ENCODE data around the gene OR1F1.

The OR1F1 gene

DNA sequence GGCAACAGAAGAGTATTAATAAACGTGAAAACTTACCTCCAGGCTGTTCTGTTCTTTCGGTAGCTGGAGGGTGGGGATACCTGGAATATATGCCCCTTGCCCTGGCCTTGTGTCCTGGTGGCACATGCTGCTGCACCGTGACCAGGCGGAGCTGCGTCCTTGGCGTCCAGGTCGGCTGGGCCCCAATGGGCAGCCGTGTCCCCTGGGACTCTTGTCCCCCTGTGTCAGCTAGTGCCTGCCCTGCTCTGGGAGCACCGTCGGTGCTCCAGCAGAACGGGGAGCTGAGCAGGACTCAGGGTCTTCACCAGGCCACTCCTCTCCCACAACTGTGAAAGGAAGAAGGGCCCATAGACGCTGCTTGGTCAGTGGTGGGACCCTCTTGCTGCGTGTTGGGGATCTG is 45.2 kb upstream of the OR1F1 start:
- DNase-seq (ENCODE audit: low read depth): no peak
- TF ChIP-seq, protein P1, sequence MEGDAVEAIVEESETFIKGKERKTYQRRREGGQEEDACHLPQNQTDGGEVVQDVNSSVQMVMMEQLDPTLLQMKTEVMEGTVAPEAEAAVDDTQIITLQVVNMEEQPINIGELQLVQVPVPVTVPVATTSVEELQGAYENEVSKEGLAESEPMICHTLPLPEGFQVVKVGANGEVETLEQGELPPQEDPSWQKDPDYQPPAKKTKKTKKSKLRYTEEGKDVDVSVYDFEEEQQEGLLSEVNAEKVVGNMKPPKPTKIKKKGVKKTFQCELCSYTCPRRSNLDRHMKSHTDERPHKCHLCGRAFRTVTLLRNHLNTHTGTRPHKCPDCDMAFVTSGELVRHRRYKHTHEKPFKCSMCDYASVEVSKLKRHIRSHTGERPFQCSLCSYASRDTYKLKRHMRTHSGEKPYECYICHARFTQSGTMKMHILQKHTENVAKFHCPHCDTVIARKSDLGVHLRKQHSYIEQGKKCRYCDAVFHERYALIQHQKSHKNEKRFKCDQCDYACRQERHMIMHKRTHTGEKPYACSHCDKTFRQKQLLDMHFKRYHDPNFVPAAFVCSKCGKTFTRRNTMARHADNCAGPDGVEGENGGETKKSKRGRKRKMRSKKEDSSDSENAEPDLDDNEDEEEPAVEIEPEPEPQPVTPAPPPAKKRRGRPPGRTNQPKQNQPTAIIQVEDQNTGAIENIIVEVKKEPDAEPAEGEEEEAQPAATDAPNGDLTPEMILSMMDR (IDR thresholded peaks at IDR 0.05; ENCODE audit: low read depth, low read length, missing control alignments): no peak
- no peak overlapping the region for H3K4me3 ChIP-seq (ENCODE audit: low read depth, low read length)

DNA sequence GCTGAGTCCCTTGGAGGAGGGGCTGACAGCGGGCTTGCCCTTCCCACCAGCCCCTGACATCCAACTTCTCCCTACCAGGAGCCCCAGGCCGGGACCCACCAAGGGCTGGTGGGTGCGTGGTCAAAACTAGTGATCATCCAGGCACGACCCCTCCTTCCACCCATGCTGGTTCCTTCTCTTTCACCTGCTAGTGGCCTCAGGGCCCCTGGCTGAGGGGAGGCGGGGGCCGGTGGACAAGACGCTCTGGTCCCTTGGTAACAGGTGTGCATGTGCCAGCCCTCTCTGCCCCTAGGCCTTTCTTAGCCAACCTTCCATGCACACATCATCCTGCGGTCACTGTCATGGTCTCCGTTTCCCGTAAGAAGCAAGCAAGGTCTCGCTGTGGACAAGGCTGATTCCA is 44.8 kb upstream of the OR1F1 start:
- no peak for DNase-seq (ENCODE audit: low read depth)
- TF ChIP-seq, protein P1 (IDR thresholded peaks at IDR 0.05; ENCODE audit: low read depth, low read length, missing control alignments): no peak
- no peak overlapping the region for H3K4me3 ChIP-seq (ENCODE audit: low read depth, low read length)

DNA sequence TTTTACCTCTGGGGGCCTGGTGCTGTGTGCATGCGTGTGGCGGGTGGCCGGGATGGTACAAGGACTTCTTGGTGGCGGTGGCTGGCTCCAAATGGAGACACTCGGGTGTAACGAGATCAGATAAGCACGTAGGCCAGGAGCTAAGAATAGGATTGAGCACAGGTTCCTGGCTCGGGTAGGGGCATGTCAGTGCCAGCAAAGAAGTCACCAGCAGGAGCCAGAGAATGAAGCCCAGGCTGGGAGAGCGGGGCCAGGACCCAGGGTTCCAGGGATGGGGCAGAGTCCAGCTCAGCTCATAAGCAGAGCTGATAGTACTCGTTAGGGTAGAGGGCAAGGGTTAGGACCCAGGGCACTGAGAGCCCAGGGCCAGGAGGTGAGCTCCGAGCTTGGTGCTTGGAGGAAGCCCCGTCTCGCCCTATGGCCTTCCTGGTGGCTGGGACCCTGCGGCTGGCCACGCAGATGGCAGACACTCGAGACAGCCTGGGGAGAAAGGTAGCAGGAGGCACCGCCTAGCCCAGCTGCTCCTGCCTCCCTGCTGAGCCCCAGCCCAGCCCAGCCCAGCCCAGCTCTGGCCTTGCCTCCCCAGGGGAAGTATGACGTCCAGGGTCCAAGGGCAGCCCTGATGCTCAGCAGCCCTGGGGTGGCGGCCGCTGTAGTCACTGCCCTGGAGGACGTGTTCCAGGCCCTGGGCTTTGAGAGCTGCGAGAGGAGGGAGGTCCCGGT is 44.2 kb upstream of the OR1F1 start:
- no peak for DNase-seq (ENCODE audit: low read depth)
- TF ChIP-seq, protein P1 (IDR thresholded peaks at IDR 0.05; ENCODE audit: low read depth, low read length, missing control alignments): no peak
- H3K4me3 ChIP-seq (ENCODE audit: low read depth, low read length): no peak overlapping the region

DNA sequence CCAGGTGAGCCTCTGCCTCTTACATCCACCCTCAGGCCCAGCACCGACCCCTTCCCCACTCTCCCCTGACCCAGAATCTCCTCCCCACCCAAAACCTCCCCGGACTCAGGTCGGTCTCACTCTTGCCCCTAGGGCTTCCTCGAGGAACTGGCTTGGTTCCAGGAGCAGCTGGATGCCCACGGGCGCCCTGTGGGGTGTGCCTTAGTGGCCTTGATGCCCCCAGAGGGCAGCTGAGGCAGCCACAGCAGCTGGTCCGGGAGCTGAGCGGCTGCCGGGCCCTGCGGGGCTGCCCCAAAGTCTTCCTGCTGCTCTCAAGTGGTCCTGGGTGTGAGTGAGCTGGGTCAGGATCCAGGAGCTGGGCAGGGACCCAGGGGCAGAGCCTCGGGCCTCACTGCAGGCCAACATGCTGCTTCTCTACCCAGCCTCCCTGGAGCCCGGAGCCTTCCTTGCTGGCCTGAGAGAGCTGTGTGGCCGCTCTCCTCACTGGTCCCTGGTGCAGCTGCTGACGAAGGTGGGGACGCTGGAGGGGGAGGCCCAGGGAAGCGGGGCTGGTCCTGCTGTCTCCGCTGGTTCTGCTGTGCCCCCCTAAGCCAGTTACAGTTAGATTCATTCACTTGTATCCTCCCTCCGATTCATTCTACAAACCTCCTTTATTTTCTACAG is 43.6 kb upstream of the OR1F1 start:
- TF ChIP-seq, protein P1 (IDR thresholded peaks at IDR 0.05; ENCODE audit: low read depth, low read length, missing control alignments): no peak
- no peak overlapping the region for H3K4me3 ChIP-seq (ENCODE audit: low read depth, low read length)
- DNase-seq (ENCODE audit: low read depth): no peak

DNA sequence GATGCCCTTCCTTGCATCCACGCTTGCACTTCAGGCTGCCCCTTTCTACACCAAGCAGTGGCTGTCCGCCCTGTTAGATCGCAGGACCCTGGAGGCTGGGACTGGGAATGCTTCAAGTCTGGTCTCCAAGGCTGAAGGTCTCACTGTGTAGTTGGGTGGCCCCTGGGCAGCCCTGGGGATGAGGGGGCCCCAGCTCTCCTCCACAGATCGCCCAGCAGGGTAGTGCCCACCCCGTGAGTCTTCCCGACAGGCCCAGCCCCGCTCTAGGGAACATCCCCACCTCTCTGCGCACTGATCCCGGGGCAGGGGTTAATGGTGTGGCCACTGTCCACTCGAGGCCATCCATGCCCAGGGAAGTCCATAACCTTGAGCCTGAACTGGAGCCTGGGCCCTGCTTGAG is 42.9 kb upstream of the OR1F1 start:
- H3K4me3 ChIP-seq (ENCODE audit: low read depth, low read length): no peak overlapping the region
- TF ChIP-seq, protein P1 (IDR thresholded peaks at IDR 0.05; ENCODE audit: low read depth, low read length, missing control alignments): no peak
- no peak for DNase-seq (ENCODE audit: low read depth)

DNA sequence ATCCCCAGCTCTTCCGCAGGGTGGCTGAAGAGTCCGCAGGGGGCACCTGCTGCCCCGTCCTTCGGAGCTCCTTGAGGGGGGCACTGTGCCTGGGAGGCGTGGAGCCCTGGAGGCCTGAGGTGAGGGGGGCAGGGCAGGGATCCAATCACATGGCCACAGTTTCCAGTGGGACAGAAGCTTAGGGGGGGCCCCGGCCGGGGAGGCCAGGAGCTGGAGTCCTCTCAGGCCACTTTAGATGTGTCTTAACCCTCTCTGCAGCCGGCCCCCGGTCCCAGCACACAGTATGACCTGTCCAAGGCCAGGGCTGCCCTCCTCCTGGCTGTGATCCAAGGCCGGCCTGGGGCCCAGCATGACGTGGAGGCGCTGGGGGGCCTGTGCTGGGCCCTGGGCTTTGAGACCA is 42.3 kb upstream of the OR1F1 start:
- TF ChIP-seq, protein P1 (IDR thresholded peaks at IDR 0.05; ENCODE audit: low read depth, low read length, missing control alignments): no peak
- no peak overlapping the region for H3K4me3 ChIP-seq (ENCODE audit: low read depth, low read length)
- DNase-seq (ENCODE audit: low read depth): no peak

Measured in GM12864 (cell line).